ENCODE results near the gene TMEM33.
A peak's percentile ranks its signal among the peaks of the same experiment; 100 is the strongest.

The TMEM33 gene

DNA sequence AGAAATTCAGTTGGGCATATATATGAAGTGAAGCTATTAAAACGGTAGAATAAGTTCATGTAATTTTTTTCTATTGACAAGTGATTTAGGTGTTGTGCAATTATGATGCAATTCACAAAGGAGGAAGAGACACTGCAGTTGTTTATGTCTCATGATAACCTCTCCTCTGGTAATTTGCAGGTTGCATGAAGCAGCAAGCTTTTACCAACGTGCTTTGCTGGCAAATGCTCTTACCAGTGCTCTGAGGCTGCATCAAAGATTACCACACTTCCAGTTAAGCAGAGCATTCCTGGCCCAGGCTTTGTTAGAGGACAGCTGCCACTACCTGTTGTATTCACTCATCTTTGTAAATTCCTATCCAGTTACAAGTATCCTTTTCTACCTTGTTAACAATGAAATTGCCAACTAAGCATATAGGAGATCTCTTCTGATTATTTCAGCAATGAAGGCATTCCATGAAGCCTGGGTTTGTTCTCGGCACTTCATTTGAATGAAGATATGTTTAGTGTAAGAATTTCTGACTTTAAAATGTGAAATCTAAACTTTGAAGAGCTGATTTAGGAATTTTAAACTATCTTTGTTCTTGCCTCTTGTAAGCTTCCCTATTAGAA, 3.9 kb downstream of the TMEM33 start:
- DNase-seq (ENCODE audit: low read depth) = no peak

DNA sequence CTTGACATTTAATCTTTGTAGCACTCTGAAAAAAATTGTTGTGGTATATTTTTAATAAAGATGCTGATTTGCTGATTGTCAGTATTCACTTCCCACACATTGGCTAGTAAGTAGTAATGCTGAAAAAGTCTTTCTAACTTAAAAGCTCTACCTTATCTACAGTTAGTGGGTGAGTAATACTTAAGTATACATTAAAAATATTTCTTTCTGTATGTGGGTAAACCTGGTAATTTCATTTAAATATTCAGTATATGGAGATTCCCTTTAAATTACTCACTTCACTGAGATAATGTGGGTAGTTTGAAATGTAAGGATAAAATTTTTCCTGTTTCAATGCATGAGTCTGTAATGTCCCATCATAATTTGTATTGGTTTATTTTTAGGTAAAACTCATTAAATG, 5.6 kb downstream of the TMEM33 start:
- no peak for DNase-seq (ENCODE audit: low read depth)

GRCh38 chr4:41943506-41943905, 8.3 kb downstream of the TMEM33 start:
- DNase-seq (ENCODE audit: low read depth) = no peak

DNA sequence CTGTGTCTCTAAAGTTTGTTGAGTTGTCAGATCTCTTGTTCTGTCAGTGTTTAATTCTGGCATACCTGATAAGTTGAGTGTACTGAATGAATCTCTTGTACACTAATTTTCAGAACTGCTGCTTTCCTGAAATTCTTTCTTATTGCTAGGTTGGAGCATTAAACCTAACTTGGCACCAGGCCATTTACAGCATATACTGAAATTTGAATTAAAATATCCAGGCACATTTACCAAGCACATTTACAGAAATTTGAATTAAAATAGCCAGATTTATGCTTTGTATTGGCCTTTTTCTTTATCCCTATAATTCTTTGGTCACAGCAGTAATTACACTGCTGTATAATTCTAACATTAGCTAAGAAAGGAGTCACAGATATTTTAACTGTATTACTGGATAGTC, 8.9 kb downstream of the TMEM33 start:
- DNase-seq (ENCODE audit: low read depth) = no peak

GRCh38 chr4:41949531-41949930, 14.3 kb downstream of the TMEM33 start:
- DNase-seq (ENCODE audit: low read depth) = no peak

- DNase-seq (ENCODE audit: low read depth) = no peak
These were observed 22.4 kb downstream of the TMEM33 start for GRCh38 chr4:41957634-41958033.

- no peak for DNase-seq (ENCODE audit: low read depth)
These were observed 27.9 kb downstream of the TMEM33 start for GRCh38 chr4:41963105-41963504.

GRCh38 chr4:41964401-41964800, 29.2 kb downstream of the TMEM33 start:
- DNase-seq (ENCODE audit: low read depth) = no peak

- DNase-seq (ENCODE audit: low read depth) = no peak
These were observed 32.2 kb downstream of the TMEM33 start for GRCh38 chr4:41967392-41967791.

- DNase-seq (ENCODE audit: low read depth) = no peak
These were observed 34.4 kb downstream of the TMEM33 start for GRCh38 chr4:41969671-41970070.

DNA sequence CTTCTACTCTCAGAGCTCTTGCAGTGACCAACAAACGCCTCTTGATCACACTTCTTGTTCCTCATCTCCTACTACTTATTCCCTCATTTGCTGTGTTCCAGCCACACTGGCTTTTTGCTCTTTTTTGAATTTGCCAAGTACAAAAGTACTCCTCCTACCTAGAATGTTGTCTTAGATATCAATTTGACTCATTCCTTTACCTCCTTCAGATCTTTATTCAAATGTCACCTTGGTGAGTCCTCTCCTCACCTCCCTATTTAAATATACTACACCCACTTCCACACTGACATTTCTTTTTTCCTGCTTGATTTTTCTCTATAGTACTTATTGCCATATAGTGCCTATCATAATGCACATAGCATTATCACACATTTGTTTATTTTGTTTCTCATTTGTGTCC, 40.1 kb downstream of the TMEM33 start:
- DNase-seq (ENCODE audit: low read depth) = no peak

DNA sequence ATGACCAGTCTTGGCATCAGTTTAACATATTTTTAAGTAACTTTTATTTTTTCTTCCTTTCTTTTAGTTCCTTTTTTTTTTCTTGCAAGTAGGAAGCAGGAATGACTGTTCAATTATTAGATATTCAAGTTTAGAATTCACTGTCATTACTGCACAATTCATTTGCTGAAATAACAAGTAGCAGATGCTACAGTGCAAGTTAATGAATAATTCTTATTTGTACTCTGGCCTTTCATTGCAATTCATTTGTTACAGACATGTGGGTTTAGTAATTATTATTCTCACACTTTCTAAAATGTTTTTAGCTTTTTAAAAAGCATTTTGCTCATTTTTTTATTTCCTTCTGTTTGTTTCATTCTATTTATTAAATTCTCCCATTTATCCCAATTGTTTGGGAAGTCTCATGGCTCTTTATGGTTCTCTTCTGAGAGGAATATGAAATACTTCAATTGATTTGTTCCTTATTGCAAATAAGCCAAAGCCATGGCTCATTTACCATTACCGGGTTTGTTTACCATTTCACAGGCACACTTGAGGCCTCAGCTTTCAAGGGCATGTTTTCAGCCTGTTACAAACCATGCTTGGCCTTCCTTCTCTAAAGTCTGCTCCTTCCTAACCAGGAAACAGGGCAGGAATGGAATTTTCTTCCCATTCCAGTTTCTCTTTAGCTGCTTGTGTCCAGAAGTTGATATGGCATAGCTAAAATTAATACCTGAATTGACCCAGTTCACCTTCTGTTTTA, 41.7 kb downstream of the TMEM33 start:
- no peak for DNase-seq (ENCODE audit: low read depth)

DNA sequence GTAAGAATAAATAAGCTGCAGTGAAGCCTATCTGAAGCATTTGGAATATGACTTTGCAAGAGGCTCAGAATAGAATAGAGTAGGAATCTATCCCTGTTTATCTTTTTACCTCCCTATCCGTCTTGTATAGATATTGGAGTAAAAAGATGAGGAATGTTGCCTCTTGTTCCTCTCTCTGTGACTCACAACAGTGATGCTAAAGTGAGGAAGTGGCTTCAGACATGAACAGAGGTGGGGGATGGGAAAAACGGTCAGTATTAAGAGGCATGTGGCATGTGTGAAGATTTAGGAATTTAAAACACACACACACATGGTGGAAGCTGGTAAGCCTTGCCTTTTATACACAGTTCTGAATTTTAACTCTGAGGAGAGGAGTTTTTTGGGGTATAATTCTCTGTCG, 42.5 kb downstream of the TMEM33 start:
- DNase-seq (ENCODE audit: low read depth) = no peak

GRCh38 chr4:41981456-41981855, 46.2 kb downstream of the TMEM33 start, which contains the start of gene DCAF4L1:
TSS of gene DCAF4L1 (plus strand) at chr4:41981756. CDS start at chr4:41981793, 37 bp downstream.
- no peak for DNase-seq (ENCODE audit: low read depth)

DNA sequence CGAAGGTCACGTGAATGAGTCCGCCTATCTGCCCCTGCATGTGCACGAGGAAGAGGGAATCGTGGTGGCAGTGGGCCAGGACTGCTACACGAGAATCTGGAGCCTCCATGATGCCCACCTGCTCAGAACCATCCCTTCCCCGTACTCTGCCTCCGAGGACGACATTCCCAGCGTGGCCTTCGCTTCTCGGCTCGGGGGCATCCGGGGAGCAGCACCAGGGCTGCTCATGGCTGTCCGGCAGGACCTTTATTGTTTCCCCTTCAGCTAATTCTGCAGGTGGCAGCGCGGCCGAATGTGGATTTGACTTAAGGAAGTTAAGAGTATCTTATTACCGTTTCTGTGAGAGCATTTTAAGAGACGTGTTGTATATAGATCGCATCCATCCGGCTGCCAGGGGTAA, 47.5 kb downstream of the TMEM33 start:
- no peak for DNase-seq (ENCODE audit: low read depth)

DNA sequence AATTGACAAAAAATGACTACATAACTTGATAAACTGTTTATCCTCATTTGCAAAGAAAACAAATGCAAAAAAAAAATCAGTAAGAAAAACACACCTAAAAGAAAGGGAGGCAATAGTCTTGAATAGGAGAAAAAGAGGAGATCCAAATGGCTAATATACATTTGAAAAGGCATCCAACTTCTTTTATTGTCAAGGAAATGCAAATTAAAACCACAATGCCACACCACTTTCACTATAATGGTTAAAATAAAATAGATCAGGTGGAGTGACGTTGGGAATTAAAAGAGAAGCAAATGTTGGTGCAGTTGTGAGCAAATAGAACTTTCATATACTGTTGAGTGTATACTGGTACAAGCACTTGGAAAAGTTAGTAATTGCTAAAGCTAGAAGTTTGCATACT, 49.9 kb downstream of the TMEM33 start:
- no peak for DNase-seq (ENCODE audit: low read depth)

DNA sequence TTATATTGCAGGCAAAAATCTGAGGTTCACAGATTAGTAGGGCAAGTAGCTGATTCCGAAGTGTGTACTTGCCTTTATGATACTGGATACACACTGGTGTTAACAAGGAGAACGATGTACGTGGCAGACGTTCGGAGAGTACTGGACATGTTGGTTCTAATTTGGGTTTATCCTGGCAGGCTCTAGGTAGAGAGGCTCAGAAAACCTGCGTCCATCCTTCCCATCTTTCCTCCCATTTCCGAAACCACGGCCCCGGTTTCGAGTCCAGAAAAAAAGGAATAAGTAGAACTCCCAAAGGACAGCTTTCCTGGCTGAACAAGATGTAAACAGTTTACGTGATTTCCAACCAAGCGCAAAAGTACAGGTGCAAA, 54.8 kb downstream of the TMEM33 start:
- no peak for DNase-seq (ENCODE audit: low read depth)

DNA sequence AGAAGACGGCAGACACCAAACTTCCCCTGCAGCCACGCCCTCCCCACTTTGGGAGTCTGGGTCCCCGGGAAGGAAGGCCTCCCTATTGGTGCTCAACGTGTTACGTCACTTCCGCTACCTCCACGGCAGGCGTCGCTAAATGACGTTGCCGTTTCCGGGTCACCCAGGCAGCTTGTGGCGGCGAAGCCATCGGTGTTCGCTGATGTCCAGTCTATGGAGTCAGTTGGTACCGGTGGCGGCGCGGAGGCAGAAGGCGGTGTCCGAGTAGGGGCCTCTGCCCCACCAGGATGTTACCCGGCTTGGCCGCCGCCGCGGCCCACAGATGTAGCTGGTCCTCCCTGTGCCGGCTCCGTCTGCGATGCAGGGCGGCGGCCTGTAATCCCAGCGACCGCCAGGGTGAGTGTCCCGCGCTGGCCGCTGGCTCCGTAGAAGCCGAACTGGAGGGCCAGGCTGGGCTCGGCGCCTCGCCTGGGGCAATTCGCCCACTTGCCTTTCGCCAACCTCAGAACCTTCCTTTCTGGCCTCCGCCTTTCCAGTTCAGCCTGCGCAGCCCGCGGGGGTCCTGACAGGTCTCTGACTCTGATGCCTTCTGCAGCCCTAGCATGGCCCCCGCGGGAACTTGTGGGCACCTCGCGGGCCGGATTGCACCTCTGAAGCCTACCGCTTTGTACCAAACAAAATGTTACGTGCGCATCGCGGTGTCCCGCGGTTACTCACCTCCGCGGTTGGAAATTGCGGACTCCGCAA, 55.3 kb downstream of the TMEM33 start, which contains the start of gene SLC30A9:
Gene SLC30A9, plus strand, starts transcription at position 166 of the 747 bp plus-strand sequence. Its CDS starts 122 bp downstream, at position 288.
- DNase-seq (ENCODE audit: low read depth) = peak; percentile 87

GRCh38 chr4:41991916-41992767, 56.9 kb downstream of the TMEM33 start:
- DNase-seq (ENCODE audit: low read depth) = no peak

- no peak for DNase-seq (ENCODE audit: low read depth)
These were observed 58.0 kb downstream of the TMEM33 start for GRCh38 chr4:41992967-41993857.

DNA sequence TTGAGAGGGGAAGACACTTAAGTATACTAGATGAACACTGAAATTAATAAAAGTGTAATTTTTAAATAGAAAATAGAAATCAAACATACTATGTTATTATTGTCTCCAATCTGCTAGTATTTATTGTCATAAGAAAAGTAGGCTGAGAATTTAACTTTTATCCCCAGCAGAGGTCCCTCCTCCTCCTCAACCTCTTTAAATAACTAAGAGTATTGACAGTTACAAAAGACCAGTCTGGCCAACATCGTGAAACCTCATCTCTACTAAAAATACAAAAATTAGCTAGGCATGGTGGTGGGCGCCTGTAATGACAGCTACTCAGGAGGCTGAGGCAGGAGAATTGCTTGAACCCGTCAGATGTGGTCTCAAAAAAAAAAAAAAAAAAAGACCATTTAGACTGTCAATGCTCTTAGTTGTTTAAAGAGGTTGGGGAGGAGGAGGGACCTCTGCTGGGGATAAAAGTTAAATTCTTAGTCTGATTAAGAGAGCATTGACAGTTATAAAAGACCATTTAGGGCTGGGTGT, 59.3 kb downstream of the TMEM33 start:
- DNase-seq (ENCODE audit: low read depth) = no peak

All from activated T-helper 9 cell treated with anti-CD3 and anti-CD28 coated beads, Interleukin-2, amount 50 U/mL, for 16 hours (primary cell).